BJ (cell line): Measurements from ENCODE around the gene PTPRE. TPM values are rescaled to one million over a fixed set of nuclear protein-coding genes. Genes with fewer than 3 reads are reported as not detected.

Experiments
- CTCF ChIA-PET: fragments of 350-600 bp; formaldehyde crosslinking; extraction: SDS; loops from one replicate; lab custom pipeline; 2021; ENCODE audit warnings: antibody characterized with exemption, inconsistent platforms; lab: Yijun Ruan, JAX
- POLR2A ChIA-PET: fragments of 300-600 bp; sonication (Branson Sonifier 250); formaldehyde crosslinking; extraction: SDS; loops from one replicate; lab custom pipeline; 2021; ENCODE audit warnings: antibody characterized with exemption; lab: Charles Lee
- DNase-seq: peaks from one replicate; pipeline ENCODE4 v3.0.0-alpha.2; 2011; ENCODE audit warnings: low read depth
- H3K27me3 ChIP-seq: 2 replicates; pipeline ENCODE4 v1.6.0; 2011; ENCODE audit warnings: low read length; ENCODE audit not compliant: control insufficient read depth, insufficient read depth
- H3K36me3 ChIP-seq: 2 replicates; pipeline ENCODE4 v1.5.1; 2011; ENCODE audit warnings: low read length; ENCODE audit not compliant: control insufficient read depth, insufficient read depth
- H3K4me3 ChIP-seq: 2 replicates; pipeline ENCODE4 v1.5.1; 2011; ENCODE audit warnings: low read depth, mild to moderate bottlenecking, control low read depth, low read length
- polyA plus RNA-seq: library from polyadenylated mRNA; depleted of rRNA; stranded (reverse); fragments of >200 nt; gene quantifications from 2 replicates; pipeline ENCODE4 v1.2.3, GENCODE V29; 2011
- TF ChIP-seq, protein P1 (sequence below): IDR thresholded peaks from 2 replicates; pipeline ENCODE4 v1.5.1; 2011; ENCODE audit warnings: low read depth, mild to moderate bottlenecking, control low read depth, inconsistent platforms, low read length, moderate library complexity; ENCODE audit not compliant: insufficient read depth

Gene PTPRE
- polyA plus RNA-seq, 1 experiment, result 0.09 TPM

DNA sequence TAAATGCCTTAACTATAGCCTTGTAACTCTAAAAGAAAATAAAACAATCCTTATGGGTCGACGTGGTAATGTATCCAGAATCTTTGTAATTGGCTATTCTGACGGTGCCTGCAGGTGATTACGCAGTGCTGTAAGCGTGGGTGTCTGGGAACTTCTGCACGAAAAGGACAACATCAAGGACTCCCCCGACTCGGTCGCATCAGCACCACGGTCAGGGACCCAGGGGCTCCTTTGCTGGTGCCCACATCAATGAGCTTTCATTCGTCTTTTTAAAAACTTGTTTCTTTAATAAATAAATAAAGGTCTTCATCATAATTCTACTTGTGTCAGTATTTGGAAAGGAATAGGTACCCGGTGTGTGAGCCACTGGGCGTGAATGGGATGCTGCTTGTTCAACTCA is 206.1 kb downstream of the PTPRE start:
- no peaks in the 10 kb centered on the region for H3K27me3 ChIP-seq
- no peak for DNase-seq
- ChIA-PET POLR2A (no interaction called here), CTCF (no interaction called here)
- H3K4me3 ChIP-seq, result no peak overlapping the region
- TF ChIP-seq, protein P1, sequence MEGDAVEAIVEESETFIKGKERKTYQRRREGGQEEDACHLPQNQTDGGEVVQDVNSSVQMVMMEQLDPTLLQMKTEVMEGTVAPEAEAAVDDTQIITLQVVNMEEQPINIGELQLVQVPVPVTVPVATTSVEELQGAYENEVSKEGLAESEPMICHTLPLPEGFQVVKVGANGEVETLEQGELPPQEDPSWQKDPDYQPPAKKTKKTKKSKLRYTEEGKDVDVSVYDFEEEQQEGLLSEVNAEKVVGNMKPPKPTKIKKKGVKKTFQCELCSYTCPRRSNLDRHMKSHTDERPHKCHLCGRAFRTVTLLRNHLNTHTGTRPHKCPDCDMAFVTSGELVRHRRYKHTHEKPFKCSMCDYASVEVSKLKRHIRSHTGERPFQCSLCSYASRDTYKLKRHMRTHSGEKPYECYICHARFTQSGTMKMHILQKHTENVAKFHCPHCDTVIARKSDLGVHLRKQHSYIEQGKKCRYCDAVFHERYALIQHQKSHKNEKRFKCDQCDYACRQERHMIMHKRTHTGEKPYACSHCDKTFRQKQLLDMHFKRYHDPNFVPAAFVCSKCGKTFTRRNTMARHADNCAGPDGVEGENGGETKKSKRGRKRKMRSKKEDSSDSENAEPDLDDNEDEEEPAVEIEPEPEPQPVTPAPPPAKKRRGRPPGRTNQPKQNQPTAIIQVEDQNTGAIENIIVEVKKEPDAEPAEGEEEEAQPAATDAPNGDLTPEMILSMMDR, result no peak
- H3K36me3 ChIP-seq, result no peaks in the 10 kb centered on the region; the same call in none of the 2 replicates

DNA sequence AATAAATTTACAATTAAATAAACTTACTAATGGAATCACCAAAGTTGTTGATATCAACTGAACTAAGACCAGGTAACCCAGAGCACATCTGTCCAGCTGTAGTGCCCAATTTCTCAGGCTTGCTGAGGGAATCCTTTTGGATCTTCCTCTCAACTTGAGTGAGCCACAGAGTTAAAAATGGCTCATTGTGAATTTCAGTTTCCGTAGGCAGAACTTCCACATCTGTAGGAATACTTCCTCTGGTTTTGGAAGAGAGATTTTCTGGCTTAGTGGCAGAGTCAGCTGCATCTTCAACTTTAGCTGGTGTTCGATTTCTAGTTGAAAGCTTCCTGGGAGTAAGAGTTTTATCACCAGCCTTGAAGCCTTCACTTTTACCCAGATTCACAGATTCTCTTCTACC is 208.0 kb downstream of the PTPRE start:
- CTCF ChIA-PET, result interaction anchor here (0.7 to 1.6 kb wide), 4 partner anchors 8 to 23 kb away, joined by 3 to 5 read pairs (median 3); no protein-coding TSS in a partner anchor
- POLR2A ChIA-PET, result no interaction called here
- H3K27me3 ChIP-seq, result no peaks in the 10 kb centered on the region
- no peak for DNase-seq
- H3K36me3 ChIP-seq, result no peaks in the 10 kb centered on the region; the same call in none of the 2 replicates
- H3K4me3 ChIP-seq, result no peak overlapping the region
- TF ChIP-seq, protein P1, result no peak

DNA sequence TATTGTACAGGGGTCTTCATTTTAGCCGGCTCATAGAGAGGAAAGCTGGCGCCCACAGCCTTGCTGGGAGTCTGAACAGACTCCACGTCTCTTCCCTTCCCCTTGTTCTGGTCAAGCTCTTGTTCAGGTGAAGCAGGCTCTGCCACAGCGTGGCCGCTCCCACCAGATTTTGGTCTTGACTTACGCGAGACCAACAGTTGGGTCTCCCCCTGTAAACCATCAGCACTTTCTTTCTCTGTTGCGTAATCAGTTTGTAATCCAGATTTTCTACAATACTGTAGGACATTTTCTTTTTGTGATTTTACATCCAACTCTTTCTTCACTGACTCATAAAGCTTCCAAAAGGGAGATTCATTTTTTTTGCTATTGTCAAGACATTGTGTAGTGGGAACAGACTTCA is 208.5 kb downstream of the PTPRE start:
- no peak for DNase-seq
- Histone ChIP-seq H3K36me3 (no peaks in the 10 kb centered on the region; the same call in none of the 2 replicates), H3K4me3 (no peak overlapping the region), H3K27me3 (no peaks in the 10 kb centered on the region)
- TF ChIP-seq, protein P1, result no peak
- ChIA-PET POLR2A (no interaction called here), CTCF (interaction anchor here (0.7 to 1.6 kb wide), 5 partner anchors 8 to 23 kb away, joined by 3 to 5 read pairs (median 3); no protein-coding TSS in a partner anchor)

DNA sequence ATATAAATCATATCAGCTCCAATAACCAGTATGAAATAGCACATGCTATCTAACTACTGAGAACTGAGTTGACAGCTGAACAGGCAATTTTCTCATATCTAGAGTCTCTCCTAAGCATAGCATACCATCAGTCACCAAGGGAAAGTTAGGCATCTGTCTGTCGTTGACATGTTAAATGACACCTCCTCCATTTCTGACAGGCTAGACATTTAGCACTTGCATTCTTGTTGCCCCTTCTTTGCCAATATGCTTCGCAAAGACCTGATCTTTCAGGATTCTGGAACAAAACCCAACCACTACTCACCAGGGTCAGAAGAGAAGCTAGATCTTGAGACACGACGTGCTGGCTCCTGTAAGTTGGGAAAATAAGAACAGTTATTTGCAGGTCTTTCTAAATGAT is 209.3 kb downstream of the PTPRE start:
- no peak for DNase-seq
- ChIA-PET CTCF (interaction anchor here (0.8 to 1.6 kb wide), 5 partner anchors 9 to 34 kb away, joined by 3 to 5 read pairs (median 3); no protein-coding TSS in a partner anchor), POLR2A (no interaction called here)
- Histone ChIP-seq H3K4me3 (no peak overlapping the region), H3K27me3 (no peaks in the 10 kb centered on the region), H3K36me3 (no peaks in the 10 kb centered on the region; the same call in none of the 2 replicates)
- TF ChIP-seq, protein P1, result no peak

DNA sequence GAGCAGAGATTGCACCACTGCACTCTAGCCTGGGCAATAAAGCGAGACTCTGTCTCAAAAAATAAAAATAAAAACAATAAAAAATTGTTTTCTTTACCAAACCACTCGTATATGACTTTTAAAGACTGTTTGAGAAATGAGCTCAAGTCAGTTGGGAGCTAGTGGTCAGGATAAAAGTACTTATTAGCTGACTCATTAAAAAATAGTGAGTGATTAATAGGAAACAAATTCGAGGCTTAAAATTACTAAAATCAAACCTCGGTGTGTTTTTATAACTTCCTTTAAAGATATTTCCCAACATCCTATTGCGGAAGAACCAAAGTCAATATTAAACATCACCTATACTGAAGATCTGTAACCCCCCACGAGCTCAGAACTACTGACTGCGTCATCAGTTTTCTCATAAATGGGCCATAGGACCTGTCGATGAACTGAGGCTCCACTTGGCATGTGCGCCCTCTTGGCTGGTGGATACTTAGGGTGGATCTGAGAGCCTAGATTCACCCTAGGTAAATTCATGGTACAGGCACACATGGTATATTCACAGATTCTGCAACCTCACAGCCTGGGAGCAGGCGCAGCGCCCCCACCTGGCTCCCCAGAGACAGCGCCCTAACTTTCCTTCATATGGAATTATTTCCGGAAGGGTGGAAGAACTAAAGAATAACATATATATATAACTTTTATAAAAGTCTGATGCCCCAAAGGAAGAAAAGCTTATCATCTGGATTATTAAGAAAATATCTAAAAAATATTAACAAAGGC is 210.1 kb downstream of the PTPRE start:
- no peaks in the 10 kb centered on the region for H3K27me3 ChIP-seq
- POLR2A ChIA-PET, result no interaction called here
- no peaks in the 10 kb centered on the region; the same call in none of the 2 replicates for H3K36me3 ChIP-seq
- DNase-seq, result no peak
- TF ChIP-seq, protein P1, result 0 out of 2 replicates have a peak, but pooled peaks have one; percentile 15
- CTCF ChIA-PET, result interaction anchor here (0.8 to 1.6 kb wide), 3 partner anchors 10 to 33 kb away, joined by 3 to 5 read pairs (median 4); no protein-coding TSS in a partner anchor
- H3K4me3 ChIP-seq, result no peak overlapping the region
